Measurements from ENCODE around the gene SMAD6.

DNA sequence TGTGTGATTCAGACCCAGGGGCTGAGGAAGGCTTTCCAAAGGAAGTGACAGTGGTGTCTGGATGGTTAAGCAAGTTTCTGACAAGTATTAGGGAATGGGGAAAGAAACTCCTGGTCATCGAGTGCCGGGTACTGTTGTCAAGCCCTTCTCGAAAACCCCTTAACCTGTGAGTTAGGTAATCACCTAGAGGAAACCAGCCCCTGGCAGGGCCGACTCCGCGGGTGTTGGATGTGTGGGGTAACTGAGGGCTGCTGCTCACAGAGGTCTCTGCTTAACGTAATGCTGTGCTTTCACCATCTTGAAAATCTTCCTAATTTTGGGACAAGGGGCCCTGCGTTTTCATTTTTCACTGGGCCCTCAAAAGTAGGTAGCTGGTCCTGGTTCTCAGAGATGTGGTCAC lies 67.0 kb downstream of the SMAD6 start:
- TF ChIP-seq ZNF274 (IDR thresholded peaks at IDR 0.05; ENCODE audit: insufficient read depth, insufficient read length) (no peak), GABPA (IDR thresholded peaks at IDR 0.05; ENCODE audit: low read depth) (no peak), POLR2AphosphoS5 (IDR thresholded peaks at IDR 0.05; ENCODE audit: low read length) (no peak)

Measured in GM12878 (cell line).